Measurements from ENCODE around the gene EDN2. TPM values are rescaled to one million over a fixed set of nuclear protein-coding genes. Genes with fewer than 3 reads are reported as not detected.

Gene EDN2
- total RNA-seq, 1 donor from 2014 or later: 0.80 TPM

- Mint-ChIP-seq H3K27me3 (ENCODE audit: low read depth) (no peaks in the 10 kb centered on the region), H3K4me1 (ENCODE audit: low read depth) (peaks cover 22% of the 10 kb centered on the region), H3K4me3 (ENCODE audit: unreplicated experiment) (no peak overlapping the region), H3K36me3 (ENCODE audit: low read depth) (peaks cover 2% of the 10 kb centered on the region), H3K9me3 (ENCODE audit: low read depth) (no peaks in the 10 kb centered on the region), H3K27ac (ENCODE audit: unreplicated experiment) (no peak overlapping the region)
- no peak for TF ChIP-seq CTCF (IDR thresholded peaks at IDR 0.05)
- DNase-seq (ENCODE audit: low spot score): no peak
Observed at GRCh38 chr1:41515778-41516167, 31.3 kb upstream of the EDN2 start.

GRCh38 chr1:41515131-41515678, 30.7 kb upstream of the EDN2 start:
- Mint-ChIP-seq H3K27ac (ENCODE audit: unreplicated experiment) (peak overlapping the region; percentile 61), H3K4me3 (ENCODE audit: unreplicated experiment) (no peak overlapping the region), H3K4me1 (ENCODE audit: low read depth) (peaks cover 22% of the 10 kb centered on the region), H3K27me3 (ENCODE audit: low read depth) (no peaks in the 10 kb centered on the region), H3K9me3 (ENCODE audit: low read depth) (no peaks in the 10 kb centered on the region), H3K36me3 (ENCODE audit: low read depth) (peaks cover 2% of the 10 kb centered on the region)
- no peak for TF ChIP-seq CTCF (IDR thresholded peaks at IDR 0.05)
- no peak for DNase-seq (ENCODE audit: low spot score)

DNA sequence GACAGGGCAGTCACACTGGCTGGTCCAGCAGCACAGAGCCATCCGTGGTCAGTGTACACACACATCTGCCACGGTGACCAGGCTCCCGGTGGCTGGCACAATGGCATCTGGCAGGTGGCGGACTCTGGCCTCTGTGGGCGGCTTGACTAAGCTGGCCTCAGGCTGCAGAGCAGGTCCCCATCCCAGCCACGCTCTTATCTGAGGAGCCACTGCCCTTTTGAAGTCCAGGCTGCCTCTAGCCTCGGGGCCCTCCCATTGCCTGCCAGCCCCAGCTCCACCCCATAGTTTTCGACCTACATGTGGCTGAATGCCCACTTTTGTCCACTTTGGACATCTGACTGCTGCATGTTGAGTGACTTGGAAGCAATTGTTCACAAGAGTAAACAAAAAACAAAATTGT, 29.9 kb upstream of the EDN2 start:
- peaks cover 22% of the 10 kb centered on the region for H3K4me1 Mint-ChIP-seq (ENCODE audit: low read depth)
- H3K9me3 Mint-ChIP-seq (ENCODE audit: low read depth): no peaks in the 10 kb centered on the region
- H3K27me3 Mint-ChIP-seq (ENCODE audit: low read depth): no peaks in the 10 kb centered on the region
- H3K27ac Mint-ChIP-seq (ENCODE audit: unreplicated experiment): no peak overlapping the region
- no peak overlapping the region for H3K4me3 Mint-ChIP-seq (ENCODE audit: unreplicated experiment)
- no peak for DNase-seq (ENCODE audit: low spot score)
- peaks cover 4% of the 10 kb centered on the region for H3K36me3 Mint-ChIP-seq (ENCODE audit: low read depth)
- no peak for TF ChIP-seq CTCF (IDR thresholded peaks at IDR 0.05)

DNA sequence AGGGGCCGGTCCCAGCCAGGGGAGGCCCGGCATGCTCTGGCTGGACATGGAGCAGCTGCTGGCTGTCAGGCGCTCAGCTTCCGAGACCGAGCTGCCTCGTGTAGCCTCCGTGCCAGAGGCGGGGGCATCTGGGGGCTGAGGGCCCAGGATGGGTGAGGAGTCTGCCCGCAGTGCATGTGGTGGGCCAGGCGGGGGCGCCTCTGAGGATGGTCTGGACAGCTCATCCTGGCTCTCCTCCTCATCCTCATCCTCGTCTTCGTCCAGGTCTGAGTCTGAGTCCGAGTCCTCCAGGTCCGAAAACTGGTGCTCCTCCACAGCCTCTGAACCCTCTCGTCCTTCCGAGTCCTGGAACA, 28.9 kb upstream of the EDN2 start:
- Mint-ChIP-seq H3K27ac (ENCODE audit: unreplicated experiment) (no peak overlapping the region), H3K4me1 (ENCODE audit: low read depth) (peaks cover 22% of the 10 kb centered on the region)
- peak; percentile 62 for TF ChIP-seq CTCF (IDR thresholded peaks at IDR 0.05)

DNA sequence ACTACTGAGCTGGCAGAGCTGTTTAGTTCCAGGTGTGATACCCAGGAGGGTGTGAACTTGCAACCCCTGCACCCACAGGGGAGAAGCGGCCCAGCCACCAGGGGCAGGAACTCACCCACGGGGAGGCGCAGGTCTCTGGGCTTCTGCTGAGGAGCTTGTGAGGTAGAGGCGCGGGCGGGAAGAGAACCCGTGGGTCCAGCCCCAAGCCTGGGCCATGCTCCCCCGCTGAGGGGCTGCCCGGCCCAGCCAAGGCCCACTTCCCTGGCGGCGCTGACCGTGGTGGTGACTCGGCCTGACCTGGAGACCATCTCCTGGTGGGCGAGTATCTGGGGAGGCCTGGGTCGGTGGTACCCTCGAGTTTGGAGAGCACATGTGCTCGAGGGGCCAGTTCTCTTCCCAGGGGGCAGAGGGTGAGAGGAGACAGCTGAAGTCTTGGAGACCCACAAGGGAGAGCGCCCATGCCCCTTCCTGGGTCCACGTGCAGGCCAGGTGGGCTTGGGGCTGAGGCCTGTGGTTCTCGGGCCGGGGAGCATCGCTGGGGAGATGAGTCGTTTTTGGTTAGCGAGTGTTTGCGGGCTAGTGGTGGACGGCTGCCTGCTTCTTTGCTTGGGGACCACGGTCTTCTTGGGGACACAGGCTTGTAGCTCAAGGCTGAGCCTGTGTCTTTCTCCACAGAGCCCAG, 28.4 kb upstream of the EDN2 start:
- no peak for TF ChIP-seq CTCF (IDR thresholded peaks at IDR 0.05)
- Mint-ChIP-seq H3K9me3 (ENCODE audit: low read depth) (no peaks in the 10 kb centered on the region), H3K27me3 (ENCODE audit: low read depth) (no peaks in the 10 kb centered on the region), H3K4me3 (ENCODE audit: unreplicated experiment) (no peak overlapping the region), H3K27ac (ENCODE audit: unreplicated experiment) (no peak overlapping the region), H3K36me3 (ENCODE audit: low read depth) (peaks cover 4% of the 10 kb centered on the region), H3K4me1 (ENCODE audit: low read depth) (peaks cover 22% of the 10 kb centered on the region)
- no peak for DNase-seq (ENCODE audit: low spot score)

More for the DNA sequence above, 28.9 kb upstream of the EDN2 start:
- Mint-ChIP-seq H3K9me3 (ENCODE audit: low read depth) (no peaks in the 10 kb centered on the region), H3K27me3 (ENCODE audit: low read depth) (no peaks in the 10 kb centered on the region), H3K4me3 (ENCODE audit: unreplicated experiment) (no peak overlapping the region), H3K36me3 (ENCODE audit: low read depth) (peaks cover 4% of the 10 kb centered on the region)
- DNase-seq (ENCODE audit: low spot score): no peak

Measured in chondrocyte (in vitro differentiated cells).